KMS-11 (cell line): ENCODE data around the gene NDST3.

Experiments used
- H2AFZ ChIP-seq: fragments of 200-600 bp; sonication (generic); 2 replicates; pipeline ENCODE4 v1.6.1; 2016; ENCODE audit warnings: antibody characterized with exemption, mixed run types, low read depth
- H3K27ac ChIP-seq: fragments of 200-600 bp; sonication (generic); 2 replicates; pipeline ENCODE4 v1.6.1; 2016; ENCODE audit warnings: mild to moderate bottlenecking, mixed run types
- H3K27me3 ChIP-seq: fragments of 200-600 bp; sonication (generic); 2 replicates; pipeline ENCODE4 v1.6.1; 2017; ENCODE audit warnings: mild to moderate bottlenecking, low read depth, mixed run types, moderate library complexity; ENCODE audit not compliant: insufficient read depth
- H3K36me3 ChIP-seq: fragments of 200-600 bp; sonication (generic); 2 replicates; pipeline ENCODE4 v1.6.1; 2017; ENCODE audit warnings: mild to moderate bottlenecking, mixed run types; ENCODE audit not compliant: insufficient read depth
- H3K4me1 ChIP-seq: fragments of 200-600 bp; sonication (generic); 2 replicates; pipeline ENCODE4 v1.6.1; 2016; ENCODE audit warnings: mild to moderate bottlenecking, low read depth, mixed run types; ENCODE audit not compliant: poor library complexity, severe bottlenecking
- H3K4me2 ChIP-seq: fragments of 200-600 bp; sonication (generic); 2 replicates; pipeline ENCODE4 v1.7.0; 2016; ENCODE audit warnings: mild to moderate bottlenecking, mixed run types
- H3K4me3 ChIP-seq: fragments of 200-600 bp; sonication (generic); IDR thresholded peaks from 2 replicates; pipeline ENCODE4 v1.6.1; 2017; ENCODE audit warnings: low read depth, low read length, mixed read lengths; ENCODE audit not compliant: insufficient read depth
- H3K79me2 ChIP-seq: fragments of 200-600 bp; sonication (generic); 2 replicates; pipeline ENCODE4 v1.6.1; 2016; ENCODE audit warnings: low read depth, mixed run types; ENCODE audit not compliant: insufficient read depth
- H3K9ac ChIP-seq: fragments of 200-600 bp; sonication (generic); 2 replicates; pipeline ENCODE4 v1.6.1; 2016; ENCODE audit warnings: mild to moderate bottlenecking, mixed run types
- H4K20me1 ChIP-seq: fragments of 200-600 bp; sonication (generic); 2 replicates; pipeline ENCODE4 v1.6.1; 2016; ENCODE audit warnings: mild to moderate bottlenecking, mixed run types; ENCODE audit not compliant: insufficient read depth
- TF ChIP-seq, protein P1 (sequence below): fragments of 200-600 bp; sonication (generic); conservative IDR thresholded peaks from 2 replicates; pipeline ENCODE4 v1.6.1; 2017; ENCODE audit warnings: low read depth, mild to moderate bottlenecking, antibody characterized with exemption, low read length, moderate library complexity, mixed read lengths

The NDST3 gene

DNA sequence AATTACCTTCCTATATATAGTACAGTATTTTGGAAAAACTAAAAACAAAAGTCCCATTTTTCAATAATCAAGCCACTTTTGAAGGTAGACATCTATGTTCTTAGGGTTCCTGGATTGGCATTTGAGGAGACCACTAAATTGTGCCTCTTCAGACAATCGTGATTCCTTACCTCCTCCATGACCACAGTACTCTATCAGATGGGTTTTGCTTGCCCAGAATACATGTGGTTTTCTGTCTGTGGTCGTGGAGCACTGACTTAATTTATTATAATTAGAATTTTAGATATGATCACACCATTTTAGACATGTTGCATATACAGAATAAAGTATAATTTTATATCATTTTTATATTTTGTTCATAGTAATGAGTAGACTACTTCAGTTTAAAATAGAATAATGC is 67.9 kb downstream of the NDST3 start:
- Histone ChIP-seq H3K9ac (no peak overlapping the region), H4K20me1 (no peaks in the 10 kb centered on the region), H3K27ac (no peak overlapping the region), H3K36me3 (no peaks in the 10 kb centered on the region), H2AFZ (no peak overlapping the region), H3K4me1 (no peaks in the 10 kb centered on the region), H3K27me3 (no peaks in the 10 kb centered on the region), H3K79me2 (no peaks in the 10 kb centered on the region), H3K4me2 (no peak overlapping the region), H3K4me3 (no peak overlapping the region)
- TF ChIP-seq, protein P1, sequence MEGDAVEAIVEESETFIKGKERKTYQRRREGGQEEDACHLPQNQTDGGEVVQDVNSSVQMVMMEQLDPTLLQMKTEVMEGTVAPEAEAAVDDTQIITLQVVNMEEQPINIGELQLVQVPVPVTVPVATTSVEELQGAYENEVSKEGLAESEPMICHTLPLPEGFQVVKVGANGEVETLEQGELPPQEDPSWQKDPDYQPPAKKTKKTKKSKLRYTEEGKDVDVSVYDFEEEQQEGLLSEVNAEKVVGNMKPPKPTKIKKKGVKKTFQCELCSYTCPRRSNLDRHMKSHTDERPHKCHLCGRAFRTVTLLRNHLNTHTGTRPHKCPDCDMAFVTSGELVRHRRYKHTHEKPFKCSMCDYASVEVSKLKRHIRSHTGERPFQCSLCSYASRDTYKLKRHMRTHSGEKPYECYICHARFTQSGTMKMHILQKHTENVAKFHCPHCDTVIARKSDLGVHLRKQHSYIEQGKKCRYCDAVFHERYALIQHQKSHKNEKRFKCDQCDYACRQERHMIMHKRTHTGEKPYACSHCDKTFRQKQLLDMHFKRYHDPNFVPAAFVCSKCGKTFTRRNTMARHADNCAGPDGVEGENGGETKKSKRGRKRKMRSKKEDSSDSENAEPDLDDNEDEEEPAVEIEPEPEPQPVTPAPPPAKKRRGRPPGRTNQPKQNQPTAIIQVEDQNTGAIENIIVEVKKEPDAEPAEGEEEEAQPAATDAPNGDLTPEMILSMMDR = no peak

DNA sequence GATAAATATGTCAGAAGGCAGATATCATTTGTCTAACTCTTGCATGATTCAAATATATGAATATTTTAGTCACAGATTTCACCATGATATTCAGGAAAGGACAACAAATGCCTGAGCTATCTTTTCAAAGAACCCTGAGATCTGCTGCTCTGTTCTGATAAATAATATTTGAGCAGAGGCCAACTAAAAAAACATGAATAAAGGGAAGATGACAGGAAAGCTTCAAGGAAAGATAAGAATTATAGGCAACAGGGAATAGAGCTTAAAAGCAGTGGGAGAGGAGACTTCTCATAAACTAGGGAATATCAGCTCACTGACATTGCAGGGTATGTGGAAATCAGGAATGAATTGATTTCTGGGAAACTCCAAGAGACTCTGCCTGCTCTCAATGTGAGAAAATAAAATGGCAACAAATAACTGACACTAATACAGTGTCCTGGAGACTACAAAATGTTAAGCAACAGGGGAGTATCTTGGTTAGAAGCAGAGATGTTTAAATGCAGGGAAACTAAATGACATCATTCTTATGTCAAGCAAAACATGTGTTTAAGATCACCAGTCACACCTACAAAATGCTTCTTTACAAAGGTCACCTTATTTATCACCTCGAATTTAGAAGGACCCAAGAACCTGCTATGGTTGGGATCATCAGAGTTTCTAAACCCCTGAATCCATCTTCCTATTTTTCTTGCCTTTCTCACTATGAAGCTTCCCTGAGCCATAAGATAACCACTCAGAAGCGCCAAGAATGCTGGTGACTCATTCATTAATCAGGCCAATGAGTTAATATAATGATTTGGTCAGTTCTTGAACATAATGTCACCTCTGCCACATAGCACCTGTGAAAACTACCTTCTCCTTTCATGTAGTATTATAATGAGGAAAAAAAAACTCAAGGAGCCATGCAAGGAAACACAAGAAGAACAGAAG is 78.1 kb downstream of the NDST3 start:
- H3K9ac ChIP-seq = no peak overlapping the region
- H3K27me3 ChIP-seq = no peaks in the 10 kb centered on the region
- H3K79me2 ChIP-seq = no peaks in the 10 kb centered on the region
- H3K4me1 ChIP-seq = no peaks in the 10 kb centered on the region
- no peaks in the 10 kb centered on the region for H4K20me1 ChIP-seq
- no peak overlapping the region for H2AFZ ChIP-seq
- H3K4me2 ChIP-seq = no peak overlapping the region
- H3K4me3 ChIP-seq = no peak overlapping the region
- TF ChIP-seq, protein P1 = no peak
- no peak overlapping the region for H3K27ac ChIP-seq
- no peaks in the 10 kb centered on the region for H3K36me3 ChIP-seq

DNA sequence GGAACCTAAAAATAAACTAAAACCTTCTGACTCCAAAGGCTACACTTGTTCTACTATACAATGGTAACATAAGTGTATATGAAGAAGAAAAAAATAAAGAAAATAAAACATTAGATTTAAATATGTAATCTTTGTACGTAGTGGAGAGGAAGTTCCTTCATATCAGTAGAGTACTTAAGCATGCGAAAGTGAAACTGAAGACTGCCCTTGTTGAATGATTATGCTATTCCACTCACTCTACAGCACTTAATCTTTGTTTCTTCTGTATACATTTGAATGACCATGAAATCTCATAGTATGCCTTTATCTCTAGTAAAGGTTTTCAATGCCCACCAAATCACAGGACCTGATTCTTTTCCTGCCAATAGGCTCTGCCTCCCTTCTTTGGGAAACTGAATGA is 78.9 kb downstream of the NDST3 start:
- Histone ChIP-seq H3K79me2 (no peaks in the 10 kb centered on the region), H3K4me1 (no peaks in the 10 kb centered on the region), H4K20me1 (no peaks in the 10 kb centered on the region), H3K27ac (no peak overlapping the region), H3K27me3 (no peaks in the 10 kb centered on the region), H3K9ac (no peak overlapping the region), H3K4me2 (no peak overlapping the region), H3K36me3 (no peaks in the 10 kb centered on the region), H2AFZ (no peak overlapping the region), H3K4me3 (no peak overlapping the region)
- TF ChIP-seq, protein P1 = no peak

DNA sequence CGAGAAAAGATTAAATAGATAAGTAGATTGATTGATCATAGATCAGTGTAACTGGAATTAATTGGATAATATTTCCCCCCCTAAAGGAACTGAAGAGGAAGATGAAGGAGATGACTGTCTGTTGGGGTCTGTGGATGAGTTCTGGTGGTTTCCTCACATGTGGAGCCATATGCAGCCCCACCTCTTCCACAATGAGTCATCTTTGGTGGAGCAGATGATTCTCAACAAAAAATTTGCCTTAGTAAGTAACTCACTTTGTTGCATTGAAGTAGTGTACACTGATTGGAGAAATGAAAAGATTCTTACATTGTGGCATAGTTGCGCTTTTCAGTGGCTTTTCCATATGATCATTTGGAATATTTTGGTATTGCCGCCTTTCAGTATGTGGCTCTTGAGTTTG is 80.4 kb downstream of the NDST3 start:
- Histone ChIP-seq H3K4me3 (no peak overlapping the region), H4K20me1 (no peaks in the 10 kb centered on the region), H2AFZ (no peak overlapping the region), H3K27me3 (no peaks in the 10 kb centered on the region), H3K9ac (no peak overlapping the region), H3K4me1 (no peaks in the 10 kb centered on the region), H3K79me2 (no peaks in the 10 kb centered on the region), H3K4me2 (no peak overlapping the region), H3K27ac (no peak overlapping the region), H3K36me3 (no peaks in the 10 kb centered on the region)
- TF ChIP-seq, protein P1 = no peak
